Activated CD8-positive, alpha-beta memory T cell treated with anti-CD3 and anti-CD28 coated beads, Interleukin-2, amount 50 U/mL, for 24 hours (primary cell): ENCODE results near the gene ACTRT2.

Experiments
- DNase-seq: peaks from one replicate; pipeline ENCODE4 v3.0.0-alpha.2; 2020; ENCODE audit errors: extremely low read depth

ACTRT2 gene

DNA sequence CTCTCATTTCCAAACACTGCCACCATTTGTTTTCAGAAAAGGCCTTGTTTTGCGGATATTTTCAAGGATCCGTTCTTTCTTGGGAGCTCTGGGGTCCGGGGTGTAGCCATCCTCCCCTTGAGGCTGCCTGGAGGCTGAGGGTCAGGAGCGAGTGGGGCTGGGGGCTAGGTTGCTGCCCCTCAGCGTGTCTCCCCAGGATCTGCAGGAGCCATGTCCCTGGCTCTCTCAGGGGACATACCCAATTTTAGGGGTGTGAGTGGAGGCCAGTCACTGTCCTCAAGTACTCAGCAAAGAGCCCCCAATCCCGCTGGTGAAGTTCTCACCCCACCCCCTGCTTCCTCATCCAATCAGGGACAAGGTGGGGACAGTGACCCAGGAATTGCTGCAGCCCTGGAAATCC lies 32.7 kb downstream of the ACTRT2 start:
- DNase-seq: no peak

DNA sequence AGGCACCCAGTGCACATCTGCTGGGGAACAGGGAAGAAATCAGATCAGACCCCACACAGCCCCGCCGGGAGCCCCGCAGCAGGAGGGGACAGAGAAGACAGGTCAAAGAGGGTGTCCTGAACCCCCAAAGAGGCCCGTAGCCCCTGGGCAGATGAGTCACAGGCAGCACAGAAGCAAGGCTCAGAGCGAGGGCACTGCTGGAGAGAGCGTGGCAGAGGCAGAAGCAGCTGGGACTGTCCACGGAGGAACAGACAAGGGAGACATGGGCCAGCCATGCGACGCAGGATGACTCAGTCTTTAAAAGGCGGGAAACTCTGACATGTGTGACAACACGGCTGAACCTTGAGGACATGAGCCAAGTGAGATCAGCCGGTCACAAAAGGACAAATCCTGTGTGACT lies 33.2 kb downstream of the ACTRT2 start:
- DNase-seq: no peak

DNA sequence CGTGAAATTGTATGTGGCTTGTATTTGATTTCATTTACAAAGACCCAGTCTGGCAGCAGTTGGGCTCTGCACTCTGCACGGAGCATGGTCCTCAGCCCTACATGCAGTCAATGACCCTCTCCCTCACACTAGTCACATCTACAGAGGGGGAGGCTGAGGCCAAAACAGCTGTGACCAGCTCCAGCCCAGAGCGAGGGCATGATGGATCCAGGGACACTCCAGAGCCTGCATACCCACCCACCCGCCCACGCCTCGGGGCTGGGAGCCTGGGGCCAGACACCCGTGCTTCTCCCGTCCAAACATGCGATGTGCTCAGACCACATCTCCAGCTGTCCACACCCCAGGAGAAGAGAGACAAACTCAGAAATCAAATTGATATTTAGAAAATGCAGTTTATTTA lies 33.8 kb downstream of the ACTRT2 start:
- no peak for DNase-seq

DNA sequence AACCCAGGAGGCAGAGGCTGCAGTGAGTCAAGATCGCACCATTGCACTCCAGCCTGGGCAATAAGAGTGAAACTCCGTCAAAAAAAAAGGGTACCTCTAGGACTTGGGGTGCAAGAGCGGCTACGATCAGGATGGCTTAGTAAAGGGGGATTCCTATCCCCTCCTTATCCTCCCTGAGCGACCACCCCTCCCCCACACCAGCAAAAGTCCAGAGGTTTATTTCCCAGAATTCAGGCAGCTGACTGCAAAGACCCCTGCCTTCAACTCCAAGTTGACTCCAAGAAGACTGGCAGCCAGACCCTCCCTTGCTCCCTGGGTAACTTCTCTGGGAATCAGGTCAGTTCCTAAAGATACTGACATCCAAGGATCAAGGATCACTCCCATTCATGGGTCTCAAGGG lies 35.4 kb downstream of the ACTRT2 start:
- DNase-seq: no peak

DNA sequence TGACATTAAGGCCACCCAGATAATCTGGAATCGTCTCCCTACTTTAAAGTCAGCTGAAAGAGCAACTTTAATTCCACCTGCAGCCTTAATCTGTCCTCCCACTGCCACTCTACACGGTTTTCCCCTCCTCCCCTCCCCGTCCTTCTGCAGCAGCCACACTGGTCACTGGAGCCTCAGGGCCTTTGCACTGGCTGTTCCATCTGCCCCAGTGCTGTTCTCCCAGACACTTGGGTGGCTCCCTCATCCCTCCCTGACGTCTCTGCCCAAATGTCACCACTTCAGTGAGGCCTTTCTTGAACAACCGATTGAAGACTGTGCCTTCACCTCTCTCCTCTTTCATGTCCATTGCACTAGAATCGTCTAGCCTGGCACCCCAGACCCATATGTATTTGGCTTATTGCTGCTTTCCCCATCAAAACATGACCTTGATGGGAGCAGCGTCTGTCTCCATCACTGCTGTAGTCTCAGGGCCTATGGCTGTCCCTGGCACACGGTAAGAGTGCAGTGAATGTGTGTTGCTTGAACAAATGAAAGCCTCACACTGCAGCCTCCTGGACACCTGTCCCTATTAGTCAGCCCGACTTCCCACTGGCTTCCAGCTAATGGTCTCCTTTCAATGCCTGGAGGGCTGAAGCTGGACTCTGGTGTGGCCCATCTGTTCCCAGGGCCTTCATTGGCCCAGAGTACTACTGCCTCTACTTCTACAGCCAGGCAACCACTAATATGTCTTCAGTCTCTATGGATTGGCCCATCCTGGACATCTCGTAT lies 37.2 kb downstream of the ACTRT2 start:
- no peak for DNase-seq

DNA sequence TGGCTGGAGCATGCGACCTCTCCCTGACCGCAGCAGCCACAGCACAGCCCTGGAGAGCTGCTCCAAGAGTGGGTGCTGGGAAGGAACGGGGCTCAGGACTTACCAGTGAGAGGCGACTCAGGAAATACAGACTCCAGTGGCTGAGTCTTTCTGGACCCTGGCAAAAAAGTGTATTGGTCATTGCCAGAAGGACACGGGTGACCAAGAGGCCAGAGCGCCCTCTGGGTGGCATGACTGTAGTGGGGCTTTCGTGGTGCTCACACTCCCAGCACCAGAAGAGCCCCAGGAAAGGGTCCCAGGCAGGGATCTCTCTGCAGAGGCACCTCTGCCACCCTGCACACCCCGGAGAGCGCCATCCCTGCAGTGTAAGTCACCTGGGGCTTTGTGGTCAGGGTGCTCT lies 38.9 kb downstream of the ACTRT2 start:
- no peak for DNase-seq

DNA sequence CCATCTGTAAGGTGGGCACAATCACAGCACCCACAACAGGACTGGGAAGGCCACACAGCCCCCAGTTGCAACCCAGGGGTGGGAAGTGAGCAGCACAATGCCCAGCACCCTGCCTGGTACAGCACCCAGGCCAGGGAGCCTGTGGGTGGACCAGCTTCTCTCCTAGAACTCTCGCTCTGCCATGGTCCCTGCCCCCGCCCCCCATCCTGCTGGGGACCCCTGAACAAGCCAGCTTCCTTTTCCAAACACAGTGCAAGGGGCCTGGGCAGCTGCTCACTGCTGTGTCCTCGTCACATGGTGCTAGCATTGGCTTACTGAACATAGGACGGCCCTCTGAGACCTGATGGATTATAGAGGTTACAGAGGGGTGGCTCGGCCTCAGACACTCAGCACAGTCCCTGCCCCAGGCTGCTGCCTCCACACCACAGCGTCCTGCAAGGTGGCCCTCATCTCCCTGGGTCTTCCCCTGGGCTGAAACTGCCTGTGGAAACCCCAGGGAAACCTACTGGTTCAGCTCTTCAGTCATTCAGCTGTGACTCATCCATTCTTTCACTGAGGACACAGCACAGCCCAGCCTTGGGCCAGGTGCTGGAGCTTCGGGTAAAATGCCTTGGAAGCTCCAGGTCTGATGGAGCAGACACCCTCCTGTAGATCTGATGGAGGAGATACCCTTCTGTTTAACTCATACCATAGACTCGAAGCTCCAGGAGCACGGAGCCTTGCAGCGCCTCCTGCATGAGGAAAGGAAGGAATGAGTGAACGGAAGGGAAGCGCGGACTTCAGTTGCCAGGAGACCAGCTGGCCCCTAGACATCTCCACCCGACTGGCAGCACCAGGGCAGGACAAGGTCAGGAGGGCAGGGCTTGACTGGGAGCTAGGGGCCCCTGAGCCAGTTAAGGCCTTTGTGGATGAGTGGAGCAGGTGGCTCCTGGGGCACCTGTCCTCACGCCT lies 39.6 kb downstream of the ACTRT2 start:
- DNase-seq: no peak

DNA sequence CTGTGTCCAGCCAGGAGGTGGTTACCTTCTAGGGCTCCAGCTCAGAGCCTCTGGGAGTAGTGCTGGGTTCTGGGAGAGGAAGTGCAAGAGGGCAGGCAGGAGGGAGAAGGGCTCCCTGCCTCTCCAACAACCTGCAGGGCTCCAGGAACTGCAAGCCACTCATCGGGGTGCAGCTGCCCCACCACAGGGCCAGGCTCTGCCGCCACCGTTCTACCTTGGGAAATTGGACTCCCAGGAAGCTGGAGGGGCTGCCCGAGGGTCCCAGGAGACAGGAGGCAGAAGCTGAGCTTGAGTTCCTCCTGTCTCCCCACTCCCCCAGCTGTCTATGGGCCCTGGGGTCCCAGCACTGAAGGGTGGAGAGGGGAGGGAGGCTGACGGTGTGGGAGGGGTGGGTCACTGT lies 40.3 kb downstream of the ACTRT2 start:
- DNase-seq: no peak

DNA sequence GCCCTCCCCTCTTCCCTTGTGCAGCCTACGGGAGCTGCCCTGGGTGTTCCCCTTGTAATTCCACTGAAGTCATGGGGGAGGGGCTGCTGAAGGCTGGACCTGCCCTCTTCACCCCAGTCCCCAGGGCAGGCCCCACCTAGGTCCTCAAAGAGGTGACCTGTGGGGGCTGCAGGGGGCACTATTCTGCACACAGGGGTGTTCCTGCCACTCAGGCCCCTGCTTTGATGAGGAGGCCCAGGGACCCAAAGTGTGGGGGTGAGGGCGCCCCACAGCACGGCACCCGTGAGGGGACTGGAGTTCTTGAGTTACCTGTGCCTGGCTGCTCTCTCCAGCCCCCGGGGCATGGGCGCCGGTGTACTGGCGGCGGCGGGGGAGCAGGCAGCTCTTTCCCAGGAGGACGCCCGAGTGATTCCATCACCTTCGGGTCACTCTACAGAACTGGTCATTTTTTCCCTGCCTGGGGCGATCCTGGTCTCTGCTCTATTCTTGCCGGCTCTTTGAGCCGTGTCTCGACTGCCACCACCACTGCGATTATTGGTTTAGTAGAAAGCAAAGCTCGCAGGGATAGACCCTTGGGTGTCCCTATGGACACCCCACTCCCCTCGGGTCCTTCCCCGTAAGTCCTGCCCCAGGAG lies 40.8 kb downstream of the ACTRT2 start:
- no peak for DNase-seq

DNA sequence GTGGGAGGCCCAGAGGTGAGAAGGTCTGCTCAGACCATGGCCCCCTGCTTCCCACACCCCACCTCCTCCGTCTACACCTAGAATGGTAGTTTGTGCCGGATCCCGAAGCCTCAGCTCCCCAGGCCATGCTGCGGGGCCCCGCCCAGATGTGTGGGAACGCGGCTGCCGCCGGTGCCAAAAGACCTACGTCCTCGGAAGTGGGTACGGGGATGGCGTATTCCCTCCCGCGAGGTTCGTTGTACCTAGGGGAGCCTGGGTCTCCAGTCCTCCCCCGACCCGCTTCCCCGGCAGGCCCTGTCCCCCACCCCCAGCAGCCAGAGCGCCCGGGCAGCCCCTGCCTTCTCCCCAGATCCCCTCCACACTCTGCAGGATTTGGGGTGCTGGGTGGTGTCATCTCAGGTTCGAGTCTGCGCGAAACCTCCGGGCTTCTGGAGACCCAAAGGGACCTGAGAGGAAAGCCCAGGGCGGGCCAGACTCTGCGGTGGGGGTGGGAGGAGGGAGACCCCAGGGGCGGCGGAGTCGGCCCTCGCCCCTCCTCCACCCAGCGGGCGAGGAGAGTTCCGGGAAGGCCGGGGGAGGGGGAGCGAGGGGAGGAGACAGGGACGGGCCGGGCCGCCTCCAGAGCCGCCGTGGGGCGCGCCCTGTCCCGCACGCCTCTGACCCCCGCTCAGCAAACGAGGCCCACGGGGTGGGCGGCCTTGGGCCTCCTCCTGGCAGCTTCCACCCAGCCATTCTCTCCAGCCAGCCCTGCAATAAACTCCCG lies 41.5 kb downstream of the ACTRT2 start:
- DNase-seq: no peak

DNA sequence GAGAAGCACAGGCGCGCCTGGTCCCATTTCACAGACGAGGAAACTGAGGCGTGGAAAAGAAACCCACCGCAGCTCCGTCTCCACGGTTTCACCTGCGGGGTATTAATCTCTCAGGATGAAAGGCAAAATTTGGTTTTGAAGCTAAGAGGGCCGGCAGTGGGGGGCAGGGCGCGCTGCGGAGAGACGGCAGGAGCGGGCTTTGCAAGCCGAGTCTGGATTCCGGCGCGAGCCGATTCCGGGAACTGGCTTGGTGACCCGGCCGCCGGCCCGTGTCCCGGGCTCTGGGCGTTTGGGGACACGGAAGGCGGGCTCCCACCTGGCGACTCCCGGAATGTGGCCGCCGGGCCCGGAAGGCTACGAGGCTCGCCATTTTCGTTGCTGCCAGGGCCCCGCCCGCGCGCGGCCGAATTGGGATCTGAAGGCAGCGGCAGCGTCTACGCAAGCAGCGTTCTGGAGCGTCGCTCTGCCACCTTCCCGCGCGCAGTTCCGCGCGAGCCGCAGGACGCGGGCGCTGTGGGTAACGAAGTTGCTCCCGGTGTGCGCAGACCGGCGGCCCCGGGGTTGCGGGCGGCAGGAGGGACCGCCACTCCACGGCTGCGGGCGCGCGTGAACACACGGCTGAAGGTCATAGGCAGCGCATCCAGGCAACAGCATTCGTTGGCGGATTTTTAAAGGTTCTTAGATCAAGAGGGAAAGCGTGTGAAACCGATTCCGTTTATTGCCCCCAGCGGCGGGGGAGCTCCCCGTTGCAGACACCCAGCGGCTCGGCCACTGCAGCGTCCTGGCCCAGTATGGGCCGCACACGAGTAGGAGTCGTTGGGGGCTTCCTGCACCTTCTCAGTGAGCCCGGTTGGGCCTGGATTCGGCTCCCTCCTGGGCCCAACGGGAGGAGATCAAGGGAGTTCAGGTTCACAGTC lies 42.4 kb downstream of the ACTRT2 start:
- DNase-seq: no peak

DNA sequence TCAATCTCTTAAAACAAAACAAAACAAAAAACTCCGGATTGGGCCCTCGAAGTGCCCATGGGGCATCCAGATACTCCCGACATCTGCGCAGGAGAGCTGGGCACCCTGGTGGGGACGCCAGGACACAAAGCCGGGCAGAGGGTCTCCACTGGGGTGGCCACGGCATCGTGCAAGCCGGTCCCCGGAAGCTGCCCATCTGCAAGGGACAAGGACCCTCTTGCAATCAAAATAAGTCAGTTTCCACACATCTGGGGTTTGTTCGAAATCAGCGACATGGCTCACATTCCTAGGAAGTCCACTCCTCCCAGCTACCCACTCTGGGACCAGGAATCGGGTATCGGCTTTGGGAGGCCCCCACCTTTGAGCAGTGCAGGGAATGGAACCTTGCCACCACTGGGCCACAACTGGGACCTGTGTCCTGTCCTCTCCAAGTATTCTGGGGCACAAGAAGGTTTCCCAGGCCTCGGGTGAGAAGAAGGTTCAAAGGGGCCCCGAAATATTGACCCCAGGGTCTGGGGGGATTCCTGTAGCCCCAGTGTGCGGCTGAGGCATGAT lies 43.1 kb downstream of the ACTRT2 start:
- no peak for DNase-seq

DNA sequence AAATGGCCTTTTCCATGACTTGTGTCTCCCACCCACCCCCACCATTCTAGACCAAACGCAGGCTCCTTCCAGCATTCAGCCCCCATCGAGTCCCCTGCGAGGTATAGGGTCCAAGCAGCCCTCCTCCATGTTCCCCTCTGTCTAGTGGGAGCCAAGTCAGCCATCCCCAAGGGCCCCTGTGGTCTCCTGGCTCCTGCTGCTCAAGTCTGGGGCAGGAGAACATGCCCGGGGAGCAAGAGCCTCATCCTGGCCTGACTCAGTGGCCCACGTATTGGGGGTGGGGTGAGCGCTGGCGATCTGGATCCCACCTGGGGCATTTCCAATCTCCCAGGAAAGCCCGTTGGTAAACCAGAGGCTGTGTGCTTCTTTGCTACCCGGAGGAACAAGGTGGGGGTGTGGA lies 43.6 kb downstream of the ACTRT2 start:
- no peak for DNase-seq

DNA sequence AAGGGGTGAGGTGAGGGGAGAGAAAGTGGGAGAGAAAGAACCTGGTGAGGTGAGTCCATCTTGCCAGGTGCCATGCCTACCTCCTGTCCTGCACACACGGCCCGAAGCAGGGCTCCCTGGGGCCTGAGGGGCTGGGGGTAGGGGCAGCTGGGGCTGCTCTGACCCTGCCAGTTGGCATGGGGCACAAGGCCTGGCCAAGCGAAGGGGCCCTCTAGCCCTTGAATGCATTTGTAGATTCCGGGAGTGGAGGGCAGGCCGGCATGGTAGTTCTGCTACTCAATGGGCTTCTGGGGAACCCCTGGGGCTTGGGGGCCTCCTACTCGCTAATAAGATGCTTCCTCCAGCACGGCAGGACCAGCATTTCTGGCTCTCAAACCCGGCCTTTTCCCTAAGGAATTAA lies 44.1 kb downstream of the ACTRT2 start:
- DNase-seq: no peak

DNA sequence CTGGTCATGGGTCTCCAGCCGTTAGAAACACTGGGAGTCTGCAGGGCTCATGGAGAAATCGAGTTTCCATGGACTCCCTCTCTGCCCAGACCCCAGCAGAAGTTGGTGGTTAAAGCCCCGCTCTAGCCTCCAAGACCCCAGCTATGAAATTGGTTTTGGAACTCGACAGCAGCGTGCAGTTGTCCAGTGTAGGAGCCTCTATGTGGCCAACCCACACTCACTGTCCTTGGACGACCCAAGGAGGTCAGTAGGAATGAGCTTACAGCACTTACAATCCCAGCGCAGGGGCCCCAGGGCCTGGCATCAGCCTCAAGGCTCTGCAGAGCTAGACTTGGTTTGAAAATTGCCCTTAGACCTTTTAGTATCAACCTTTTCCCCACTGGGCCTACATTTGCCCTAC lies 44.5 kb downstream of the ACTRT2 start:
- no peak for DNase-seq

DNA sequence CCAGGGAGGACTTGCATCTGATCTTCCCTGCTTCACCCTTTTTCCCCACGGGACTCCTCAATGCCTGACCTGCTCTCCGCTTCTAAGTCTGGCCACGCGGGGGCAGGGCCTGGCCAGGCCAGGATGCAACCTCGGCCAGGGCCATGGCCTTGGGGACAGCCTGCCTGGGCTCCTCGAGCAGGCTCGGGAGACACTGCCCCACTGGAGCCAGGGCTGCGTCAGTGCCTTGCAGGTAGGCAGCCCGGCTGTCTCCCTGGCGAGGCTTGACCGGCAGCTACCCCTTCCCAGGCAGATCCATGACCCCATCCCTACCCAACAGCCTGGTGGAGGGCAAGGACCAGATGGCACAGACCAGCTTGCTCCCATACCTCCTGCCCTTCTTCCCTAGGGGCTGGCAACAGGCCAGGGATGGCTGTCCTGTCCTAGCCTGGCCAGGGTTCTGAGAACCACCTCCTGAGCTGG lies 45.0 kb downstream of the ACTRT2 start:
- DNase-seq: no peak

DNA sequence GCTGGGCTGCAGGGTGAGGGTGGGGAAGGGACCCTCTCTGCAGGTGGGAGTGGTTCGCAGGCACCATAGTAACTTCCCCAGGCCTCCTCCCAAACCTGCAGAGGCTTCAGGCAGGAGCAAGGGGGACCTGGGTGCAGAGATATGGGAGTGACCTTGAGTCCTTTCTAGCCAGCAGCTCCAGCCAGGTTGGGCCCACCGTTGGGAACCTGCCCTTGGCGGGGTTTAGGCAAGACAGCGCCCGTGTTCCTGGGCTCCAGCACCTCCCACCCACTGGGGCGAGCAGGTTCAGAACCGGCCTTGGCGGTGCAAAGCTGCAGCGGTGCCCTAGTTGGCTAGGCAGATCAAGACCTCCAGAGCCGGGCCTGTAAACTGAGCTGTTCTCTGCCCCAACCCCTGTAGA lies 45.6 kb downstream of the ACTRT2 start:
- DNase-seq: no peak

DNA sequence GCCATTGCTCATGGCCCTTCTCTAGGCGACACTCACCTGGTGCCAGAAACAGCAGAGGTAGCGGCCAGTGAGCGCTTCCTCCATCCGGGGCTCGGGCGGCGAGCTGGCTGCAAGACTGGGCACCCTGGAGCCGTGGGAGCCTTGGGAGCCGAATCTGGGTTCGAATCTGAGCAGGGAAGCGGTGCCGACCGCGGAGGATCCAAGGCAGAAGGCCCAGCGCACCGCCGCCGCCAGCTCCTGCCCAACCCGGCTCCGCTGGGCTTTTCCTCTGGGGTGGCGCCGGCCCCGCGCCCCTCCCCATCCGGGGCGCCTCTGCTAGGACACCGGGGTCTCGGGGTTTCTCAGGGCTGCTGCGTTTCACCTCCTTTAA lies 46.0 kb downstream of the ACTRT2 start:
- DNase-seq: no peak

DNA sequence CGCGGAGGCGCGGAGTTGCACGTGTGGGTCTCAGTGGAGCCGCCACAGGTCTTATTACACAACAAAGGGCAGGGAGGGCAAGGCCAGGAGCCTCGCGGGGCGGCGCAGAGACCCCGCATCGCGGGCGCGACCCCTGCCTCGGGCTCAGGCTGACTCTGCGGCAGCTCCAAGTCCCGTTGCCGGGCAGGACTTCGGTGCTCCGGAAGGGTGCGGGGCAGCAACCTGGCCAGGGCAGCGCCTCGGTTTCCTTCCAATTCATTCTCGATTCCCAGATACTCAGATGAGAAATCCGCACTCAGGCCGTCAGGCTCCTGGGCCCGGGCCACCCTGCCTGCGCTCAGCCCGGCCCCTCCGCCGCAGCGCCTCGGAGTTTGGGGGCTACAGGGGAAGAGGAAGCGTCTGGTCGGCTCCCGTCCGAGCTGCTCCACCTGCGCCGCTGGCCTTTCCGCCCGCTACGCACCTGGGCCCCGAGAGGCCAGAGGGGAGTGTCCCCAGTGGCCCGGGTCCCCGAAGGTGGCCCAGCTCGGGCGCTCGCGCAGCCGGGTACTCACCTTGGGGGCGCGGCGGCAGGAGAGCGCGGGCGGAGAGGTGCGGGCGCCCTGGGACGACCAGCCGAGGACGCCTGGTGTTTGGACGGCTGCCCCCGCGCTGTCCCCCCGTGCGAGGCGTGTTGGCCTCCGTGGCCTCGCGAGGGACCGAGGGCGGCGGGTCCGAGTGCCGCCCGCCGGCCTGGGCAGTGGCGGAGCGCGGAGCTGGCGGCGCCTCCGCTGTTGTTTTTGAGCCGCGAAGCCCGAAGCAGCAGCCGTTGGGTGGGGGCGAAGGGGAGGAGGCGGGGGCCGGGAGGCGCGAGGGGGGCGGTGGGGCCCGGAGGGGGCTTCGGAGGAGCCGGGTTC lies 46.6 kb downstream of the ACTRT2 start:
- DNase-seq: no peak
